ENCODE measurements around the gene TRIM2.

The TRIM2 gene

DNA sequence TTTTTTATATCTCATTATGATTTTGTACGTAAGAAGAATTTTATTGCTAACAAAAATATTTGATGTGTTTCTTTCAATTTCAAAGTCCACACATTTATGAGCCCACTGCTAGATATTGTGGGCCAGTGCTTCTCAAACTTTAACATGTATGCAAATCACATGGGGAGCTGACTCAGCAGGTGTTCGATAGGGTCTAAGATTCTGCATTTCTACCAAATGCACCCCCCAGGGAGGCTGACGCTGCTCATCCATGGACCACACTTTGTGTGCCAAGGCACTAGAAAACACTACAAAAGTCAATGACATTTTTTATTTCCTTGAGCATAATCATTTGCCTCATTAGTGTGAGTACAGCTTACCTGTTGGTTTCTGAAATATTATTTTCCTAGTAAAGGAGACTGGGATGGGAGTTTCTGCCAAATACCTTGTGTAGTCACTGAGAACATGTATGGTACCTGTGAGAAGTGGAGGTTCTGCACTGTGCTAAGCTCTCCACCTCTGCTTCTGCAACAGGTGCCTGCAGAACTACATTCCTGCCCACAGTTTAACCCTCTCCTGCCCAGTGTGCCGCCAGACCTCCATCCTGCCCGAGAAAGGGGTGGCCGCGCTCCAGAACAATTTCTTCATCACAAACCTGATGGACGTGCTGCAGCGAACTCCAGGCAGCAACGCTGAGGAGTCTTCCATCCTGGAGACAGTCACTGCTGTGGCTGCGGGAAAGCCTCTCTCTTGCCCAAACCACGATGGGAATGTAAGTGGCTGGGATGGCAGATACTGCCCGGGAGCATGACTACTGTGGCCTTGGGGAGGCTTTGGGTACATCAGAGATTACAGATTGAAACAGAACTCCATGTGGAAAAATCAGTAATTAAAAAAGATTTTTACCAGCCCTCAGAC lies 71.4 kb downstream of the TRIM2 start:
- no peak for DNase-seq (ENCODE audit: low read depth in 2 of 2)

DNA sequence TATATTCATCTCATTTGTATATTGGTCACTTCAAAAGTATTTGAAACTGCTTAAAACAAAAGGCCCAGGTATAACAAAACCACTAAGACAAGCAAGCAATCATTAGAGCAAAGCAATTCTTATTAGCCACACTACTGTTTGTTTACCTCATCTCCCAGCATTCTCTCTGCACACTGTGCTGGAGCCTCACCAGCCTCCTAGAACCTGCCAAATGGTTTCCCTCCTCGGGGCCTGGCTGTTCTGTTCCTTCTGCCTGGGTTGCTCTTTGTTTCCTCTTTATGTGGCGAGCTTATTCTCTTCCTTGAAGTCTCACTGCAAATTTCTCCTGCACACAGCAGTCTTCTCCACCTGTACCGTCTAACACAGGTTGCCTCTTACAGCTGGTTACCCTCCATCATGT lies 72.7 kb downstream of the TRIM2 start:
- DNase-seq (ENCODE audit: low read depth in 2 of 2) = no peak

DNA sequence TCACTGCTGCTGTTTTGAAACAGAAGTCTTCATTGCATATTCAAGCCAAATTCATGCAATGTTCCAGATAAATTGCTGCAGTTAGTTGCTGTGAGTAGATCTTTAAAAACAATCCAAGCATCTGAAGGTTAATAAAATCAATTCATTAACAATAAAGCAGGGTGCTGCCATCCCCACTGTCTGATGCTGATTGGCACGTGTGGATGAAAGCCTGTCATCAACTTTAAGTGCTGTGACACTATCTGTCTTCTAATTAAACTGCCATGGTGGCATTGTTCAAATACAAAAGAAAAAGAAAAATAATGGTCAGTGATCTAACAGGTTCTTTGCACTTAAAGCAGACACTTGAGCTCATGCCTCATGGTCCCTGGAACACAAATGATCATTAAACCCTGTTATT lies 77.2 kb downstream of the TRIM2 start:
- no peak for DNase-seq (ENCODE audit: low read depth in 2 of 2)

DNA sequence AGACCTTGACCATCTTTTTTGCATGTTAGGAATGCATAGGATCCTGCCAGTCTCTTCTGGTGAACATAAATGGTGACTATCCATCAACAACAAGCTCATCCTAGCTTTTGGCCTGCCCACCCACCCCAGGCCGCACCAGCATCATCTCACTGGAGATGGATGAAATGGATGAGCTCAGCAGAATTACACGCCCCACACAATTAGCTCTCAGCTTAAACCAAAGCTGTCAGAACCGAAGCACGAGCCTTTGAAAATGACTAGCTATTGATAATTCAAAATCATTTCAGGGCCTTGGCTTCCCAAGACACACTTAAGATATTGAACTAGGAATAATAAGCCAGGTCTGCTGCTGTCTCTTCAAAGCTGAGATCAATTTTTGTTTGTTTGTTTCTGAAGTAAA lies 77.8 kb downstream of the TRIM2 start:
- no peak for DNase-seq (ENCODE audit: low read depth in 2 of 2)

DNA sequence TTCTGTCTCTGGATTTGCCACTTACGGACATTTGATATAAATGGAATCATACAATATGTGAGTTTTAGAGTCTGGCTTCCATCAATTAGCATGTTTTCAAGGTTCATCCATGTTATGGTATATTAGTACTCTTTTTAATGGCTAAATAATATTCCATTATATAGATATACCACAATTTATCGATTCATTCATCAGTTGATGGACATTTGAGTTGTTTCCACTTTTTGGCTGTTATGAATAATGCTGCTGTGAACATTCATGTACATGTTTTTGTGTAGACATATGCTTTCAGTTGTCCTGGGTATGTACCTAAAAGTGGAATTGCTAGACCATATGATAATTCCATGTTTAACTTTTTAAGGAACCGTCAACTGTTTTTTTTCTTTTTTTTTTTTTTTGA lies 79.0 kb downstream of the TRIM2 start:
- DNase-seq (ENCODE audit: low read depth in 2 of 2) = no peak

DNA sequence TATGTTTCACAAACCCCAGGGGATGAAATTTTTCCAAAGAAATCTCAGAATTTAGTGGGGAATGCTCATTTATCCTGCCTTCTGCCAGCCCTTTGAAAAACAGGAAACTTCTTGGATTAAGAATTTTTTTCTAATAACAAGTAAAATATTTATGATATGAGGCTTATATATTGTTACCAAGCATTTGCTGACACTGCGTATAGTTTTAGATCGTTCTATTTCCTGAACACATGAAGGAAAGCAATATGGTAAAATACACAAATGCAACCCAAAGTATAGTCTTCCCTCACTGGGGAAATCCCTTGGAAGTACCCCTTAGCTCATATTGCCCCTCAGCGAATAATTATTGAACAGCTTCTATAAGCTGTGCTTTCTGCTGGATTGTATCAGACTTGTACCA lies 85.9 kb downstream of the TRIM2 start:
- DNase-seq (ENCODE audit: low read depth in 2 of 2) = no peak

DNA sequence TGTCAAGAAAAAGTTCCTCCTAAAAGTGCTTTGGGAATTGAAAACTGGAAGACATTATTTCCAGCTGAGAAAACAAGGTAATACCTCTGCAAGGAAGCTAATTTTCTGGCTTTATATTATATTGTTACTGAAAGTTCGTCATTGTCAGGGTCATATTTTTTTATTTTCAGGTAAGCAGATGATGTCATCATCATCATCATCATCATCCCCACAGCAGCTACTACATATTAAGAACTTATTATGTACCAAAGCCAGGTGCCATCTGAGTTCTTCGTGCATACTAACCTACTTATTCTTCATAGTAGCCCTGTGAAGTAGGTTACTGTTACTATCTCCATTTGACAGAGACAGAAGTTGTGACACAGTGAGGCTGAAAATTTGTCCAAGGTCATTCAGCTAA lies 87.3 kb downstream of the TRIM2 start:
- no peak for DNase-seq (ENCODE audit: low read depth in 2 of 2)

DNA sequence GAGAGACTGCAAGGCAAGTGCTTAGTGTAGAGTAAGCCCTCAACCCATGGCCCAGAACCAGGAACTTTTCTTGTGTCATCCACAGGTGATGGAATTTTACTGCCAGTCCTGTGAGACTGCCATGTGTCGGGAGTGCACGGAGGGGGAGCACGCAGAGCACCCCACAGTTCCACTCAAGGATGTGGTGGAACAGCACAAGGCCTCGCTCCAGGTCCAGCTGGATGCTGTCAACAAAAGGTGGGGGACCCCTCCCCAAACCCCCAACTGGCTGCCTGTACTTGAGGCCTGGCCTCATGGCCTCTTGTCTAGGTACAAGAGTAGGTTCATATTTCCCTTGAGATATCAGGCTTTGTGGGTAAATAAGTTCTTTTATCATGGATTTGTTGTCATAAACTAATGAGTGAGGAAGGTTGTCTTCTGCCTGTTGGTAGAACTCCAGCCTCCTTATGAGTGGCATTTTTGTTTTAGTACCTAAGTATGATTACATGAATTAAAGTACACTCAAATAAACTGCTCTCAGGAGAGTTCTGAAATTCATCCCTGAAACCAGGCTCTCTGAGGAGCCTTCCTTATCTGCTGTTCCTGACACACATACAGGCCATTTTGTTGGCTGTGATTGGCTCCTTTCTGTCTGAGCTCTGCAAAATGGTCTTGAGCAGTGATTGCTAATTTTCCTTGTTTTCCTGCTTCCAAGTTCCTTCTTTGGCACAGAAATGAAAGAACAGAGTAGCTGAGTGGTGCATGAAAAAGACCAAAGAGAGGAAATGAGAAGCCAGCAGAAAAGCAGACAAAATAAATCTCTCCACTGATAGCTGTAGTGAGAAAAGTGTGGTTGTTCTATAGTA lies 88.9 kb downstream of the TRIM2 start:
- no peak for DNase-seq (ENCODE audit: low read depth in 2 of 2)

DNA sequence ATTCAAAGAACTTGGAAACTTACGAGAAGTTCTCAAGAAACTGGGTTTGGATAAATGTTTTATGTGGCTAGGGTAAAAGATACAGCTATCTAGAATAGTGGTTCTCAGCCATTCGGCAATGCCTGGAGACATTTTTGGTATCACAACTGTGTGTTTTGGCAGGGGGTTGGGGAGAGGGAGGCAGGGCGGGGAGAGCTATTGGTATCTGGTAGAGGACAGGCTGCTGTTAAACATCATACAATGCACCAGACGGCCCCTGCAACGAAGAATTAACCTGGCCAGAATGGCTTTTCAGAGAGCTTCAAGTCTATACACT lies 89.5 kb downstream of the TRIM2 start:
- no peak for DNase-seq (ENCODE audit: low read depth in 2 of 2)

DNA sequence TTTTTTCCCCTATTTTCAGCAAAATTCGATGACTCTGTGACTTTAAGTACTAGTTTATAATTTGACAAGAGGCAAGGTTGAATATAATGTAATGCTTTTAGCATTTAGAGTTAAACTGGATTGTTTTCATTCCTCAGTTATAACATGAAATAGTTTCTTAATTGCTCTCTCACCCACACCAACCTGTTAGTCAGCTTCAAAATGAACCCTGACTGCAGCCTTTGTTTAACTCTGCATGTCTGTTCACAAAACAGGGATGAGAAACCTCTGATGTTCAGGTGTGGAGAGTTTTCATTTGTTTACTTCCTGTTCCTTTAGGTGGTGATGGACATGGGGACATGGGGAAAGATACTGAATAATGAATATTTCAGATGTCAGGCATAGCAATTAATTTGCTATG lies 90.4 kb downstream of the TRIM2 start:
- no peak for DNase-seq (ENCODE audit: low read depth in 2 of 2)

DNA sequence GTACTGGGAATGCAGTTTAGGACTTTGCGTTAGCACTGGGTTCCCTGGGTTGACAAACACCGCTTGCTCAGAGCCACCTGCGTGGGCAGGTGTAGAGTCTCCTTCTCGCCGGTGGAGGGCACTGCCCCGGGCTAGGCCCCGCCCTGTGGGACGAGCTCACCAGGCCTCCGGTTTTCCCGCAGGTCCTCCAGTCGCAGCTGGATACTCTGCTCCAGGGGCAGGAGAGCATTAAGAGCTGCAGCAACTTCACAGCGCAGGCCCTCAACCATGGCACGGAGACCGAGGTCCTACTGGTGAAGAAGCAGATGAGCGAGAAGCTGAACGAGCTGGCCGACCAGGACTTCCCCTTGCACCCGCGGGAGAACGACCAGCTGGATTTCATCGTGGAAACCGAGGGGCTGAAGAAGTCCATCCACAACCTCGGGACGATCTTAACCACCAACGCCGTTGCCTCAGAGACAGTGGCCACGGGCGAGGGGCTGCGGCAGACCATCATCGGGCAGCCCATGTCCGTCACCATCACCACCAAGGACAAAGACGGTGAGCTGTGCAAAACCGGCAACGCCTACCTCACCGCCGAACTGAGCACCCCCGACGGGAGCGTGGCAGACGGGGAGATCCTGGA lies 91.0 kb downstream of the TRIM2 start:
- DNase-seq (ENCODE audit: low read depth in 2 of 2) = no peak

DNA sequence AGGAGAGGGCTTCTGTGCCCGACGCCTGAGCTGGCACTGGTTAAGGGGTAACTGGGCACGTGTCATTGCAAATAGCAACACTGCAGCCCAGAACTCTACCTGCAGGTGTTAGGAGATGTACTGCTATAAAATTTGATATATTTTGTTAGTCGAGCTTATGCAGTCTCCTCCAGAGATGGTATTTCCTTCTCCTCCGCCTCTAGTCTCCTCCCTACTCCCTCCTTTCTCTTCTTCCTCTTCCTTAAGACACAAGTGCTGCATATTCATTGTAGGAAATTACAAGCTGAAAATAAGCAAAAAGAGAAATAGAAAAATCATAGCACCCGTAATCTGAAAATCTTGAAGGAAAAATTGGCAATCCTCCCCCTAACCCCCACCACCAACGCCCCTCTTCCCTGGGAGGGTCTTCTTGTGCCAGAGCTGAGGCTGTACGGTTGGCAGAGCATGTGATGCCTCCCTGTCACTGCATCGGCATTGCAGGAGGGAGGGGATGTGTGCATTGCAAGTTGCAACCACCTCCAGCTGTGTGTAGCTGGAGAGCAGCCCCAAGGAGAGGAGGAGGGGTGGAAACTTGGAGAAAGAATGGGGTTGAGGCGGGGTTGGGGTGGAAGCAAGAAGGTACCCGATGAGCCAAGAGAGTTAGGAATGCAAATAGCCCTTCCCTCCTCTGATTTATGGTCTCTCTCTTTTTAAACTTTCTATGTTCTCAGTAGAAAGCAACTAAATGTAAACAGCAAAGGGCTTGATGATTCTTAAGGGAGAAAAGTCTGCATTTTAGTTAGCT lies 92.0 kb downstream of the TRIM2 start:
- DNase-seq (ENCODE audit: low read depth in 2 of 2) = peak; percentile 41 to 50

DNA sequence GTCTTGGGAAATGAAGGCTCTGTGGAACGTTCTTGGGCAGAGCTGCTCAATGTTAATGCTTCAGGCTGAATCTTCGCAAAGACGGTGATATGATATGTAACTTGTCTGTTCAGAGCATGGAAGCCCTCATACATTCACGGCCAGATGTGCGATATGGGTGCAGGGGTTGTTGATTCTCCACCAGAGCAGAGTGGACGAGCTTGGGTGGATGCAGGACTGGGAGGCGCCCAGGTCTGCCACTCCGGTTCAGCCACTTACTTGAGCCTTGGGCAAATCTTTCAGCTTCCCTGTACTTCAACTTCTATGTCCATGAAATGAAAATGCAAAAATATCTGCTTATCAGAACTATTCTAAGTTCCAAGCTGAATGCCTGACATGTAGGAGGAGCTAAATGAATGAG lies 92.9 kb downstream of the TRIM2 start:
- no peak for DNase-seq (ENCODE audit: low read depth in 2 of 2)

DNA sequence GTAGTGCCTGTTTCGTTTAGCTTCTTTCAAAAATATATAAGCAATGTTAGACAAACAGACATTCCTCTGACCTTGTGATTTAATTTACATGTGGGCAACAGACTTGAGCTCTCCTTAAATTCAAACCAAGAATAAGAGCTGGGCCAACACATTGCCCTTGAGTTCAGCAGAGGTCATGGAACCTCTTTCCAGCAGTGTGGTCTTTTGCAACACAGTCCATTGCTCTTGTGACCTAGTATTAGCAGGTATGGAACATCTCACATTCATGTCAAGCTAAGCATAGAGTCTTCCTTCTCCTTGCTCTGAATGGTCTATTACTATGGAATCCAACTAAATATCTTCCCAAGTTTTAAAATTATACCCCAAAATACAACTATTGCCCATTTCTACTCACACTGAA lies 106.5 kb downstream of the TRIM2 start:
- DNase-seq (ENCODE audit: low read depth in 2 of 2) = no peak

DNA sequence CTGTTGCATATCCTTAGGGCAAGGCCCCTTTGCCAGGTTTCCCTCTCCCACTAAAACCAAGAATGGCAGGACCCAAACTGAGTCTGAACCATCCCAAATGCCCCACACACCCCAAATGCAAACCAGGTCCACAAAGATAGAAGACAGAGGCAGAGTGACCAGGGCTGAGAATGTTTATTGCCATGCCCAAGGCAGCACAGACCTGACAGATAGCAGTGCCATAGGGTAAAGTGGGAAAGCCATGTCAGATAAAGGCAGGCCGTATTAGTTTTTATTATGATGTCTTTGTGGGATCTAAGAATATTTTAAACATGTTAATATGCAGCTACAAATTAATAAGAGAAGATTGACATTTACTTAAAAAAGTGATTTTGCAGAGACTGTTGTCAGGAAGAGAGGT lies 110.7 kb downstream of the TRIM2 start:
- DNase-seq (ENCODE audit: low read depth in 2 of 2) = no peak

DNA sequence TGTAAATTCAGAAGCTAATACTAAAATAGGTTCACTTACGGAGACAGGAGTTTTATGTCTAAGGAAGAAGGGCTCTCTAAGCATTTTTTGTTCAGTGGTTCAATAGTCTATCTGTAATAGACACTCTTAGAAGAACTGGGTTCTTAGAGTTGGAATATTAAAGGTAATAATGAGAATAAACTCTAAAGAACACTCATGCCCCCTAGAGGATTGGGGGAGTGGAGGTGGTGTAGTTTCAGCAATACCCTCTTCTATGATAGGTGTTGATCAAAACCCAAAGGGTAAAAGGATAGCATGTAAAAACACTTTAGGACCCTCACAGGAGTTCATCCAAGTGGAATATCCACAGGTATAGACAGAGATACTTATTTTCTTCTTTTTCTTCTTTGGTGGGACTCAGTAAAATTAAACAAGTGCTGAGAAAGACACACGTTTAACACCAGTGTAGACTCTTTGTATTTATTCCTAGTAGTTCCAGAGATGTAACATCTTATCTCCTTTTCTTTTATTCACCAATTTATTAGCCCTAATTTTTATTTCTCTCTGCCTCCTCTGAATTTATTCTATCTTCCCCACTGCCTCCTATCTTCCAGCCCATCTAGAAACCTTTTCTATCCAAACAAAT lies 114.6 kb downstream of the TRIM2 start:
- DNase-seq (ENCODE audit: low read depth in 2 of 2) = no peak

DNA sequence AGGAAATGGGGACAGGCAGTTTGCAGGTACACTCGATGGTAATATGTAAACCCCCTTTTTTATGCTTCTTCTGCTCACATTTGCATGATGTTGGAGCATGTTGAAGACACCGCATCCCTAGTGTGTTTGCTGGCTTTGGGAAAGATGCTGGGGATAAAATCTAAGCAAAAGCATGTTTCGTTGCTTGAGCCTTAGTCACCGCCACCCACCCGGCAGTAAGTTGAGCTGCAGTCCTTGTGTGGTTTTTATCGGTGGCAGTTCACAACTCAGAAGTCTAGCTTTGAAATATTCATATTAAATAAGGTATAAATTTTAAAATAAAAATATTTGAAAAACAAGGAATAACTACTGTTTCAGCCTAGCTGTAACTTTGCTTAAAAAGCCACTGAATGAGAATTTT lies 118.5 kb downstream of the TRIM2 start:
- no peak for DNase-seq (ENCODE audit: low read depth in 2 of 2)

DNA sequence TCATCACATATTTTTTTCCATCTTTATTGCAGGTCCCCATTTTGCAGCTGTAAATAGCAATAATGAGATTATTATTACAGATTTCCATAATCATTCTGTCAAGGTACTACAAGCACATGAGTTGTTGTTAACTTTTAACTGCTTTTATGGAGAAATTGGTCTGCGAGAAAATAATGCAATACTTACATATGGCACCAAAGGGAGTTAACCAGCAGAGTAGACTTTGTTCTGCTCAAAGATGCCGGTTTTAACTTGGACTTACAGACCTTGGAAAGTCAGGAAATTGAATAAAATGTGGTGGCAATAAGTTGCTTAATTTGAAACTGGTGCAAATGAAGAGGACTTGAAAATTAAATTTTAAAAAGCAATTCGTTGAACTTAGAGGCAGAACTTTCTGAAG lies 119.8 kb downstream of the TRIM2 start:
- no peak for DNase-seq (ENCODE audit: low read depth in 2 of 2)

DNA sequence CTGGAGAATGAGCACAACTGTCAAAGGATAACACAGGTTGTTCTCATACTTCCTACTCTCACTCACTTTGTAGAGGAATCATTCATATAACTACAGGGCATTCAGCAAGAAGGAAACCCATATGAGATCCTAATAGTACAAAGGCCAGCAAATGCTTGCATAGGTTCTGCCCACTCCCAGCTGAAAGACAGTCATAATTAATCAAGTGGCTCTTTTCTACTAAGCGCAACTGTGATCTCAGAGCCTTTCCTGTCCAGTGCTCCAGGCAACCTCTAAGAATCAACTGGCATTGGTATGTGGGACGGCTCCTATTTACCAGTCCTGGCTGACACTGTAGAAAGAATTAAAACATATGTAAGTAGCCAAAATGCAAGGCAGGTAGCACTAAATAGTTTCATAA lies 121.3 kb downstream of the TRIM2 start:
- no peak for DNase-seq (ENCODE audit: low read depth in 2 of 2)

DNA sequence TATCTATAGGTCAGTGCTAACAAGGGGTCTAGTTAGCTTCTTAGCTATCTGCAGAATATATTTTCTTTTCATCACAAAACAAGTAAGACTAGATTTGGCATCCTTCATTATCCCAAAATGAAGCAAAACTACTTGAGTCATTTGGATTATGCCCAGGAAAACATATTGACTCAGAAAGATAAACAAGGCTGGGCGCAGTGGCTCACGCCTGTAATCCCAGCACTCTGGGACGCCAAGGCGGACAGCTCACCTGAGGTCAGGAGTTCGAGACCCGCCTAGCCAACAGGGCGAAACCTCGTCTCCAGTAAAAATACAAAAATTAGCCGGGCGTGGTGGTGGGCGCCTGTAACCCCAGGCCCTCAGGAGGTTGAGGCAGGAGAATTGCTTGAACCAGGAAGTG lies 122.3 kb downstream of the TRIM2 start:
- DNase-seq (ENCODE audit: low read depth in 2 of 2) = no peak

DNA sequence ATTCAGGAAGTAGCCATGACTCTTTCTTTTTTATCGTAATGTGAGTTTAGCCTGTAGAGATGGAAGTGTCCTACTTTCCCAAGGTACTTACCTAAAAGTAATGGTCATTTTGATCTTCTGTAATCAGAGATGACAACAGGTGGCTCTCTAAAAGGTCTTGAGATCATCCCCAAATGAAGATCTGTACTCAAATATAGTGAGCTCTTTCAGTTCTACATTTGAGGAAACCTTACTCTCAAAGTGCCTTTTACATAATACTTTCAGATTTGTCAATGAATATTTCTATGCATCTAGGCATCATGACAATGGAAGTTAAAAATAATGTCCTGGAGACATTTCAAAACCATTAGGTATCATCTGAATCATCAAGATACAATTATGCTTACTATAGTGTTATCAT lies 123.0 kb downstream of the TRIM2 start:
- DNase-seq (ENCODE audit: low read depth in 2 of 2) = no peak

DNA sequence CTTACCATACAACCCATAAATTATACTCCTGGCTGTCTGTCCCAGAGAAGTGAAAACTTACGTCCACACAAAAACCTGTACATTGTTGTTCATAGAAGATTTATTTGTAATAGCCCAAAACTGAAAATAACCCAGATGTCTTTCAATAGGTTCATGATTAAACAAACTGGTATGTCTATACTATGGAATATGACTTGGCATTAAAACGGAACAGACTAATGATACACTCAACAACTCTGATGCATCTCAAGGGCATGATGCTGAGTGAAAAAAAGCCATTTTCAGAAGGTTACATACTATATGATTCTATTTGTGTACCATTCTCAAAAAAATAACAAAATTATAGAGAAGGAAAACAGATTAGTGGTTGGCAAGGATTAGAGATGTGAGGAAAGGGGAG lies 128.7 kb downstream of the TRIM2 start:
- no peak for DNase-seq (ENCODE audit: low read depth in 2 of 2)

Measured in fibroblast of skin of left biceps (primary cell).